Nephron progenitor cell (in vitro differentiated cells): Measurements from ENCODE around the gene POLQ.

Source experiments
- DNase-seq: peaks from one replicate; pipeline ENCODE4 v3.0.0; 2021
- H3K27ac Mint-ChIP-seq: 2 replicates; pipeline ENCODE4 v1.8.0; 2021; ENCODE audit warnings: mild to moderate bottlenecking, moderate library complexity, mixed read lengths
- H3K27me3 Mint-ChIP-seq: 2 replicates; pipeline ENCODE4 v1.8.0; 2021; ENCODE audit warnings: mild to moderate bottlenecking, low read depth, mixed read lengths; ENCODE audit not compliant: poor library complexity
- H3K36me3 Mint-ChIP-seq: 2 replicates; pipeline ENCODE4 v1.8.0; 2021; ENCODE audit warnings: low read depth, mixed read lengths
- H3K4me1 Mint-ChIP-seq: 2 replicates; pipeline ENCODE4 v1.8.0; 2021; ENCODE audit warnings: mixed read lengths
- H3K4me3 Mint-ChIP-seq: 2 replicates; pipeline ENCODE4 v1.8.0; 2021; ENCODE audit warnings: mild to moderate bottlenecking, moderate library complexity, mixed read lengths
- H3K9me3 Mint-ChIP-seq: 2 replicates; pipeline ENCODE4 v1.8.0; 2021; ENCODE audit warnings: mild to moderate bottlenecking, moderate library complexity, mixed read lengths
- CTCF ChIP-seq: fragments of 200-600 bp; sonication (generic); IDR thresholded peaks from 2 replicates; pipeline ENCODE4 v1.5.0; 2021; ENCODE audit warnings: antibody characterized with exemption

Gene POLQ

GRCh38 chr3:121517953-121518655 is 27.7 kb downstream of the POLQ start:
- DNase-seq, result no peak
- Mint-ChIP-seq H3K4me1 (no peaks in the 10 kb centered on the region), H3K9me3 (peaks cover 18% of the 10 kb centered on the region), H3K27ac (no peak overlapping the region), H3K36me3 (peaks cover 77% of the 10 kb centered on the region), H3K27me3 (no peaks in the 10 kb centered on the region), H3K4me3 (no peak overlapping the region)
- no peak for TF ChIP-seq CTCF

DNA sequence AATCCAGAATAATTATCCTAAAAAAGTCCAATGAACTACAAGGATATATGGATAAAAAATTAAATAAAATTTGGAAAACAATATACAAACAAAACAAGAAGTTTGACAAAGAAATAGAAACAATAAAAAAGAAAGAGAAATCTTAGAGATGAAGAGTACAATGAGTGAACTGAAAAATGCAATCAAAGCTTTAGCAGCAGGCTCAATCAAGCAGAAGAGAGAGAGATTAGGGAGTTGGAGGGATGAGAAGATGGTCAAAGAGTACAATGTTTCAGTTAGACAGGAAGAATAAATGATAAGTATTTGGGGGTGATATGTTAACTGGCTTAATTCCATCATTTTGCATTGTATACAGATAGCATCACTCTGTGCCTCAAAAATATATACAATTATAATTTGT is 29.9 kb downstream of the POLQ start:
- Mint-ChIP-seq H3K36me3 (peaks cover 75% of the 10 kb centered on the region), H3K9me3 (peaks cover 18% of the 10 kb centered on the region), H3K4me3 (no peak overlapping the region), H3K4me1 (no peaks in the 10 kb centered on the region), H3K27ac (no peak overlapping the region), H3K27me3 (no peaks in the 10 kb centered on the region)
- no peak for DNase-seq
- no peak for TF ChIP-seq CTCF

- Mint-ChIP-seq H3K9me3 (peaks cover 18% of the 10 kb centered on the region), H3K27me3 (no peaks in the 10 kb centered on the region), H3K4me3 (no peak overlapping the region), H3K4me1 (no peaks in the 10 kb centered on the region), H3K27ac (no peak overlapping the region), H3K36me3 (peaks cover 69% of the 10 kb centered on the region)
- no peak for DNase-seq
- TF ChIP-seq CTCF, result no peak
Measured at GRCh38 chr3:121515313-121515712, 30.5 kb downstream of the POLQ start.

GRCh38 chr3:121514496-121514895 is 31.3 kb downstream of the POLQ start:
- DNase-seq, result no peak
- Mint-ChIP-seq H3K4me3 (no peak overlapping the region), H3K4me1 (no peaks in the 10 kb centered on the region), H3K27ac (no peak overlapping the region), H3K36me3 (peaks cover 69% of the 10 kb centered on the region), H3K27me3 (no peaks in the 10 kb centered on the region), H3K9me3 (peaks cover 18% of the 10 kb centered on the region)
- TF ChIP-seq CTCF, result no peak

- H3K27ac Mint-ChIP-seq, result no peak overlapping the region
- H3K9me3 Mint-ChIP-seq, result no peaks in the 10 kb centered on the region
- peaks cover 41% of the 10 kb centered on the region for H3K36me3 Mint-ChIP-seq
- no peaks in the 10 kb centered on the region for H3K4me1 Mint-ChIP-seq
- H3K4me3 Mint-ChIP-seq, result no peak overlapping the region
- no peaks in the 10 kb centered on the region for H3K27me3 Mint-ChIP-seq
- no peak for DNase-seq
- no peak for TF ChIP-seq CTCF
Measured at GRCh38 chr3:121508389-121508788, 37.4 kb downstream of the POLQ start.

- H3K4me3 Mint-ChIP-seq, result no peak overlapping the region
- H3K27ac Mint-ChIP-seq, result no peak overlapping the region
- H3K36me3 Mint-ChIP-seq, result peaks cover 41% of the 10 kb centered on the region
- no peak for DNase-seq
- no peaks in the 10 kb centered on the region for H3K9me3 Mint-ChIP-seq
- H3K4me1 Mint-ChIP-seq, result no peaks in the 10 kb centered on the region
- H3K27me3 Mint-ChIP-seq, result no peaks in the 10 kb centered on the region
- TF ChIP-seq CTCF, result no peak
Measured at GRCh38 chr3:121505256-121505655, 40.5 kb downstream of the POLQ start.
